Measurements from ENCODE around the gene NUP98.

The NUP98 gene

DNA sequence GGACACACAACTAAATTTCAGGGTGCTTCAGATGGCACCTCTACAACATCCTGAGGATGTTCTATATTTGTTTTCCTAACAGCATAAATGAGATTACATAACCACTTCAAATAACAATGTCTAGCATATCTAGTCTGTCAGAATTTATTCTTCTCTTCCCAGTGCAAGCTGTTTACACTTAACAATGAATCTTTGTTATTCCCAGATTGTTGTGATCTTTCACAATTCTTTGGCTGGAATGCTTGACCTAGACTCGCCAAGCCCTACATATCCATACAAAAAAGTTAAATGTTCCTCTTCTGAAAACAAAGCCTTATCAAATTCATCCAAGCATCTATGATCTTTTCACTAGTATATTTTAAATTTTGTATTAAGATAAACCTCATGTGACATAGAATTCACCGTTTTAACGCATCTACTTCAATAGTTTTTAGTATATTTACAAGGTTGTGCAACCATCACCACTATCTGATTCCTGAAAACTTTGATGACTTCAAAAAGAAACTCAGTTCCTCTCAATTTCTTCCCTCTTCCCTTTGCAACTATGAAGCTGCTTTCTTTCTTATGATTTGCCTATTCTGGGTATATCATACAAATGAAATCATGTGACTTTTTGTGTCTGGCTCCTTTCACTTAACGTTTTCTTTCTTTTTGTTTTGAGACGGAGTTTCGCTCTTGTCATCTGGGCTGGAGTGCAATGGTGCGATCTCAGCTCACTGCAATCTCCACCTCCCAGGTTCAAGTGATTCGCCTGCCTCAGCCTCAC is 64.5 kb downstream of the NUP98 start:
- TF ChIP-seq, protein P1, sequence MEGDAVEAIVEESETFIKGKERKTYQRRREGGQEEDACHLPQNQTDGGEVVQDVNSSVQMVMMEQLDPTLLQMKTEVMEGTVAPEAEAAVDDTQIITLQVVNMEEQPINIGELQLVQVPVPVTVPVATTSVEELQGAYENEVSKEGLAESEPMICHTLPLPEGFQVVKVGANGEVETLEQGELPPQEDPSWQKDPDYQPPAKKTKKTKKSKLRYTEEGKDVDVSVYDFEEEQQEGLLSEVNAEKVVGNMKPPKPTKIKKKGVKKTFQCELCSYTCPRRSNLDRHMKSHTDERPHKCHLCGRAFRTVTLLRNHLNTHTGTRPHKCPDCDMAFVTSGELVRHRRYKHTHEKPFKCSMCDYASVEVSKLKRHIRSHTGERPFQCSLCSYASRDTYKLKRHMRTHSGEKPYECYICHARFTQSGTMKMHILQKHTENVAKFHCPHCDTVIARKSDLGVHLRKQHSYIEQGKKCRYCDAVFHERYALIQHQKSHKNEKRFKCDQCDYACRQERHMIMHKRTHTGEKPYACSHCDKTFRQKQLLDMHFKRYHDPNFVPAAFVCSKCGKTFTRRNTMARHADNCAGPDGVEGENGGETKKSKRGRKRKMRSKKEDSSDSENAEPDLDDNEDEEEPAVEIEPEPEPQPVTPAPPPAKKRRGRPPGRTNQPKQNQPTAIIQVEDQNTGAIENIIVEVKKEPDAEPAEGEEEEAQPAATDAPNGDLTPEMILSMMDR (IDR thresholded peaks at IDR 0.05; ENCODE audit: control insufficient read depth, insufficient read depth, low read depth, low read length, missing control alignments), result no peak
- DNase-seq (ENCODE audit: low read depth), result no peak
- H3K4me3 ChIP-seq (ENCODE audit: control insufficient read depth, low read depth, low read length), result no peak overlapping the region

DNA sequence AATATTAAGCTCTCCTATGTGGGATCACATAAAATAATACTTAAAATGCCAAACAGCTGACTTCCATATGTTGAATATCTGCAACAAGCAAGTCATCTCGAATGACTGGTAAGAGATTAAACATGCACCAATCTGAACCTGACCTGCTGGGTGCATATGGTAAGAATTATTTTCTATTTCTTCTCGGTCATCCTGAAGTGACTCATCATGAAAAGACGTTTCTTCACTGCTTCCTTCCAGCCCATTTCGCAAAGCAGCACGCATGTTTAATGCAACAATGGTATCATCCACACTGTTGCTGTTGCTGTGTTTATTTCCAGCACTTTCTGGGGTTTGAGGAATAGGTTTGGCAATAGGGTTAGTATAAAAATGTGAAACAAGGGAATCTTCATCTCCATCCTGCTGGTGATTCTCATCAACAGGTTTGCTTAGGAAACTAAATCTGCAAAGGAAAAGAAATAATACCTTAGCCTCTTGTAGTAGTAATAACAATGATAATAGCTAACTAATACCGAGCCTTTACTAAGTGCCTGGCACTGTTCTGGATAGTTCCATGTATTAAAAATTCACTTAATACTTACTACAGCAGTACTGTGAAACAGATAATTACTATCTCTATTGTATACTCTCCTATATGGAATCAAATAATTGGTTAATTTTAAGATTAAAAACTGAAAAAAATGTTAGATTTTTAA is 74.2 kb downstream of the NUP98 start:
- peak; percentile 98 for DNase-seq (ENCODE audit: low read depth)
- H3K4me3 ChIP-seq (ENCODE audit: control insufficient read depth, low read depth, low read length), result no peak overlapping the region
- TF ChIP-seq, protein P1 (IDR thresholded peaks at IDR 0.05; ENCODE audit: control insufficient read depth, insufficient read depth, low read depth, low read length, missing control alignments), result no peak

DNA sequence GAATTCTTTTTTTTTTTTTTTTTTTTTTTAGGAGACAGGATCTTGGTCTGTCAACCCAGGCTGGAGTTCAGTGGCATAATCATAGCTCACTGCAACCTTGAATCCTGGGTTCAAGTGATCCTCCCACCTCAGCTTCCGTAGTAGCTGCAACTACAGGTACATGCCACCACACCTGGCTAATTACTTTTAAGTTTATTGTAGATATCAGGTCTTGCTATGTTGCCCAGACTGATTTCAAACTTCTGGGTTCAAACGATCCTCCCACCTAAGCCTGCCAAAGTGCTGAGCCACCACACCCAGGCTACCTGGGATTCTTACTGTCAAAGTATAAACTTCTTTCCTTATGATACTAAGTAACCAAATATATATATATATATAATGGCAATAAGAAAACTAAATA is 75.3 kb downstream of the NUP98 start:
- TF ChIP-seq, protein P1 (IDR thresholded peaks at IDR 0.05; ENCODE audit: control insufficient read depth, insufficient read depth, low read depth, low read length, missing control alignments), result no peak
- no peak overlapping the region for H3K4me3 ChIP-seq (ENCODE audit: control insufficient read depth, low read depth, low read length)
- DNase-seq (ENCODE audit: low read depth), result no peak

DNA sequence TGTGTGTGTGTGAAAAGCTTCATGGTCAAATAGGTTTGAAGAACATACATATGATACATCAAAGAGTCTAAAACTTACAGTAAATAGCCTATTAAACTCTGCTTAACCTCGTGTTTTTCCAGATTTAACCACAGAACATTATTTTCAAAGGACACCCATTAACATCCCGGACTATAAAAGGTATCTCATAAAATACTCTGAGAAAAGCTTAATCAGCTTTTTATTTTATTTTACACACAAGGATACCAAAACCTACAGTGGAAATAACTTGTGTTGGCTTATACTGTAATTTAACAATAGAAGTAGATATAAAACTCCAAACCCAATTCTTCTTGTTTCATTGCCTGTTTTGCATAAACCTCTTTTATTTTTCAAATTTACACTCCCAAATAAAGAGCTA is 76.4 kb downstream of the NUP98 start:
- TF ChIP-seq, protein P1 (IDR thresholded peaks at IDR 0.05; ENCODE audit: control insufficient read depth, insufficient read depth, low read depth, low read length, missing control alignments), result no peak

DNA sequence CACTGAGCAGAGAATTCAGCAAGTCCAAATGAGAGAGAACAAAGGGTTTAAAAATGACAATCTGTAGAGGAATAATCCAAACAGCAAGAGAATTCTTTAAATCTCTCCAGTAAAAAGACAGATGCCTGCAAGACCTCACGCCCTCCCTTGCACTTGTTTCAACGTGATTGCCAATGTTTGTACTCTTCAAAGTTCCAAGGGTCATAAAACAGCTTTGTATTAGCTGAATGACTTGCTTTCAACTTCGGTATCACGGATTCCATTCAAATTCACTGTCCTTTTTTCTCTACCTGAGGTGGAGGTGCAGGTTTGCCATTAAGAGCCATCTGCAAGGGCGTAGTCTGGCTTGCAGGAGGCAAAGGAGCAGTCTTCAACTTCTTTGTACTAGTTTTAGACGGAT is 85.1 kb downstream of the NUP98 start:
- no peak for DNase-seq (ENCODE audit: low read depth)
- TF ChIP-seq, protein P1 (IDR thresholded peaks at IDR 0.05; ENCODE audit: control insufficient read depth, insufficient read depth, low read depth, low read length, missing control alignments), result no peak

More for the DNA sequence above, 76.4 kb downstream of the NUP98 start:
- DNase-seq (ENCODE audit: low read depth), result no peak
- H3K4me3 ChIP-seq (ENCODE audit: control insufficient read depth, low read depth, low read length), result no peak overlapping the region

DNA sequence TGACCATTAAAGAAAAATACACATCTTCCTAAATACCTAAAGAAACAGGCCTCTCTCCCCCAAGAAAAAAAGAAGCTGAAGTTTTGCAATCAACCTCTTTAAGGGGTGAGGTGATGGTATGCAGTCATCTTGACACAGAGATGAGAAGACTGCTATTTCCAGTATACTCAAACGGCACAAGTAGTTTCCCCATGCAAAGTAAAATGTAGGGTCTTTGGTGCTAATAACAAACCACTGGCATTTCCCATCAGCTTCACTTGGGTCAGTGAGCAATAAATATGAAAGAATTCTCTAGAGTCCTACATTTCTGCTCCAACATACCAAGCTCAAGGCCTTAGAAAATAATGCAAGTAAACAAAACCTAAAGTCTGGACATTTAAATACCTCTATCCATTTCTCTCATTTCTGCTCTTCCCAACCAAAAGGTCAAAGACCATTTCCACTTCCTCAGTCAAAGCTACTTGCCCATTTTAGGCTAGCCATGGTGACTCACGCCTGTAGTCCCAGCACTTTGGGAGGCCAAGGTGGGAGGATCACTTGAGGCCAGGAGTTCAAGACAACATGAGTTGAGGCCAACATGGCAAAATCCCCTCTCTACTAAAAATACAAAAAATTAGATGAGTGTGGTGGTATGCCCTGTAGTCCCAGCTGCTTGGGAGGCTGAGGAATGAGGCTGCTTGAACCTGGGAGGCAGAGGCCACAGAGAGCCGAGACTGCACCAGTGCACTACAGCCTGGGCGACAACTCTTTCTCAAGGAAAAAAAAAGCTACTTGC is 86.7 kb downstream of the NUP98 start:
- H3K4me3 ChIP-seq (ENCODE audit: control insufficient read depth, low read depth, low read length), result no peak overlapping the region
- TF ChIP-seq, protein P1 (IDR thresholded peaks at IDR 0.05; ENCODE audit: control insufficient read depth, insufficient read depth, low read depth, low read length, missing control alignments), result no peak

More for the DNA sequence above, 85.1 kb downstream of the NUP98 start:
- no peak overlapping the region for H3K4me3 ChIP-seq (ENCODE audit: control insufficient read depth, low read depth, low read length)

More for the DNA sequence above, 86.7 kb downstream of the NUP98 start:
- no peak for DNase-seq (ENCODE audit: low read depth)
